AG04450 (cell line): ENCODE results near the gene RAB36. TPM values are rescaled to one million over a fixed set of nuclear protein-coding genes. Genes with fewer than 3 reads are reported as not detected.

Source experiments
- CTCF ChIA-PET: fragments of 300-600, 350-600 bp; formaldehyde crosslinking; extraction: SDS; loops from one replicate; lab custom pipeline; 2022; ENCODE audit warnings: antibody characterized with exemption, inconsistent platforms; lab: Charles Lee
- POLR2A ChIA-PET: fragments of 350-600 bp; formaldehyde crosslinking; extraction: SDS; loops from one replicate; lab custom pipeline; 2021; ENCODE audit warnings: antibody characterized with exemption, inconsistent platforms; lab: Yijun Ruan, JAX
- DNase-seq: peaks from one replicate; pipeline ENCODE4 v3.0.0-alpha.2; 2011; ENCODE audit warnings: low read depth, low spot score
- H3K27ac ChIP-seq: one replicate; pipeline ENCODE4 v1.5.1; 2012; ENCODE audit warnings: low read depth, low read length, control low read depth
- H3K27me3 ChIP-seq: one replicate; pipeline ENCODE4 v1.6.0; 2012; ENCODE audit warnings: low read length; ENCODE audit not compliant: control insufficient read depth, insufficient read depth
- H3K4me3 ChIP-seq: 2 replicates; pipeline ENCODE4 v1.5.1; 2011; ENCODE audit warnings: mild to moderate bottlenecking, low read depth, low read length, control low read depth
- H3K9me3 ChIP-seq: 2 replicates; pipeline ENCODE4 v1.5.1; 2012; ENCODE audit warnings: low read length; ENCODE audit not compliant: control insufficient read depth, insufficient read depth
- polyA plus RNA-seq: library from polyadenylated mRNA; depleted of rRNA; stranded (reverse); fragments of >200 nt; gene quantifications from 2 replicates; pipeline ENCODE4 v1.2.3, GENCODE V29; 2011
- TF ChIP-seq, protein P1 (sequence below): IDR thresholded peaks from 2 replicates; pipeline ENCODE4 v1.5.1; 2011; ENCODE audit warnings: low read depth, low read length, control low read depth, inconsistent platforms

RAB36 gene
- polyA plus RNA-seq, 1 experiment, result 2.6 TPM

- Histone ChIP-seq H3K27ac (peak overlapping the region; percentile 11), H3K27me3 (no peaks in the 10 kb centered on the region), H3K9me3 (peaks cover 9% of the 10 kb centered on the region), H3K4me3 (peak overlapping the region; percentile 83)
- no peak for DNase-seq
- POLR2A ChIA-PET, result interaction anchor here (0.8 to 0.9 kb wide), 2 partner anchors 51 to 53 kb away, joined by 3 to 7 read pairs; no protein-coding TSS in a partner anchor
- CTCF ChIA-PET, result interaction anchor here (0.8 to 11.3 kb wide), 5 partner anchors 43 to 109 kb away, joined by 3 to 178 read pairs (median 3); no protein-coding TSS in a partner anchor
- TF ChIP-seq, protein P1, sequence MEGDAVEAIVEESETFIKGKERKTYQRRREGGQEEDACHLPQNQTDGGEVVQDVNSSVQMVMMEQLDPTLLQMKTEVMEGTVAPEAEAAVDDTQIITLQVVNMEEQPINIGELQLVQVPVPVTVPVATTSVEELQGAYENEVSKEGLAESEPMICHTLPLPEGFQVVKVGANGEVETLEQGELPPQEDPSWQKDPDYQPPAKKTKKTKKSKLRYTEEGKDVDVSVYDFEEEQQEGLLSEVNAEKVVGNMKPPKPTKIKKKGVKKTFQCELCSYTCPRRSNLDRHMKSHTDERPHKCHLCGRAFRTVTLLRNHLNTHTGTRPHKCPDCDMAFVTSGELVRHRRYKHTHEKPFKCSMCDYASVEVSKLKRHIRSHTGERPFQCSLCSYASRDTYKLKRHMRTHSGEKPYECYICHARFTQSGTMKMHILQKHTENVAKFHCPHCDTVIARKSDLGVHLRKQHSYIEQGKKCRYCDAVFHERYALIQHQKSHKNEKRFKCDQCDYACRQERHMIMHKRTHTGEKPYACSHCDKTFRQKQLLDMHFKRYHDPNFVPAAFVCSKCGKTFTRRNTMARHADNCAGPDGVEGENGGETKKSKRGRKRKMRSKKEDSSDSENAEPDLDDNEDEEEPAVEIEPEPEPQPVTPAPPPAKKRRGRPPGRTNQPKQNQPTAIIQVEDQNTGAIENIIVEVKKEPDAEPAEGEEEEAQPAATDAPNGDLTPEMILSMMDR, result no peak
These were observed 37.2 kb downstream of the RAB36 start for GRCh38 chr22:23182309-23183060.

- Histone ChIP-seq H3K27me3 (no peaks in the 10 kb centered on the region), H3K27ac (no peak overlapping the region), H3K4me3 (peak overlapping the region; percentile 83), H3K9me3 (peaks cover 9% of the 10 kb centered on the region; the same call in 1 of the 2 replicates)
- ChIA-PET POLR2A (interaction anchor here (0.7 to 0.9 kb wide), 3 partner anchors 51 to 99 kb away, joined by 3 to 7 read pairs (median 3); no protein-coding TSS in a partner anchor), CTCF (interaction anchor here (0.7 to 1.1 kb wide), 5 partner anchors 43 to 109 kb away, joined by 3 to 5 read pairs (median 3); no protein-coding TSS in a partner anchor)
- TF ChIP-seq, protein P1, result no peak
- DNase-seq, result no peak
These were observed 37.9 kb downstream of the RAB36 start for GRCh38 chr22:23183061-23183698.

GRCh38 chr22:23184100-23184763 is 39.0 kb downstream of the RAB36 start:
- Histone ChIP-seq H3K27ac (no peak overlapping the region), H3K27me3 (no peaks in the 10 kb centered on the region), H3K9me3 (peaks cover 9% of the 10 kb centered on the region; the same call in 1 of the 2 replicates), H3K4me3 (no peak overlapping the region)
- POLR2A ChIA-PET, result no interaction called here
- DNase-seq, result no peak
- CTCF ChIA-PET, result interaction anchor here (0.6 to 0.7 kb wide), 2 partner anchors 61 to 130 kb away, joined by 3 read pairs; no protein-coding TSS in a partner anchor
- TF ChIP-seq, protein P1, result no peak

- TF ChIP-seq, protein P1, result no peak
- ChIA-PET CTCF (interaction anchor here (0.6 kb wide), 1 partner anchor 130 kb away, joined by 3 read pairs; no protein-coding TSS in a partner anchor), POLR2A (no interaction called here)
- Histone ChIP-seq H3K27me3 (no peaks in the 10 kb centered on the region), H3K9me3 (peaks cover 9% of the 10 kb centered on the region; the same call in 1 of the 2 replicates), H3K4me3 (no peak overlapping the region), H3K27ac (no peak overlapping the region)
- no peak for DNase-seq
These were observed 39.5 kb downstream of the RAB36 start for GRCh38 chr22:23184764-23185113.
